HL-60 (cell line): Measurements from ENCODE around the gene SACS.

Source experiments
- CTCF ChIP-seq: IDR thresholded peaks from one replicate; pipeline ENCODE4 v1.5.1; 2011; ENCODE audit warnings: low read length, control low read depth, inconsistent platforms; ENCODE audit not compliant: insufficient read depth
- GABPA ChIP-seq: IDR thresholded peaks from 2 replicates; pipeline ENCODE4 v1.6.1; 2012; ENCODE audit warnings: low read depth
- POLR2AphosphoS5 ChIP-seq: IDR thresholded peaks from 2 replicates; pipeline ENCODE4 v1.6.1; 2012; ENCODE audit warnings: low read depth
- REST ChIP-seq: IDR thresholded peaks from 2 replicates; pipeline ENCODE4 v1.6.1; 2012; ENCODE audit warnings: low read depth; ENCODE audit not compliant: insufficient replicate concordance
- SPI1 ChIP-seq: IDR thresholded peaks from 2 replicates; pipeline ENCODE4 v1.6.1; 2012; ENCODE audit warnings: low read depth, mild to moderate bottlenecking, borderline replicate concordance

DNA sequence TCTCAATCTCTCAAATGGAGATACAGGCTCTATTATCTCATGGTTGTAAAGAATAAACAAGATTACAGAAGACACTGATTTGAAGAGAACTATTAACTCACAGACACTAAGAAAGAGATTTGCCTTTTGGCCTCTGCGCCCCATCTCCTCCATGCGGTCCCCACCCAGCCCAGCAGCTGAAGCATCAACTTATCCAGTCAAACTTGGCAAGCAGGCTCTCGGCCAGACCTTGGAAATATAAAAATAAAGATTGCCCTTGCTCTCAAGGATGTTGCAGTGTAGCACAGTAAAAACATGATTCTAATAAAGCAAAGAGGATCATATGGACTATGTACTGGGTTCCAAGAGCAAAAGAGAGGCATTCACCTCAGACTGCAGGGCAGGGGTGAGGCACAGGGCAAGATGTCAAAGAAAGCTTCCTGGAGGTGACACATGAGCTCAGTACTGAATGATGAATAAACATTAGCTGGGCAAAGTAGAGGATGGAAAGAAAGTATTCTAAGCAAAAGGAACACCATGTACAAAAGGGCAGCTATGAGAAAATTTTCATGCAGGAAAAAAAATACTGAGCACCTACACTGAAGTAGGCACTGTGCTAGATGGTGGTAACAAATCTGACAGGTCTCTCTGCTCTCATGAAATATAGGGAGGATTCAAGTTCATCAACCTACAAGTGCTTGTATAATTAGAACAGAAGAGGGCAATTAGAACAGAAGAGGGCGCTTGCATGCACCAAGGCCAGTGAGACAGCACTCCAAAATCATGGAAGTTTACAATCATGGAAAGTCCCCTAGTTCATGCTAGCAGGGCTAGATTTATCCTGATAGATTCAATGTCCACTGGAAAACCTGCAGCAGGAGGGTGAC, 85.0 kb downstream of the SACS start:
- TF ChIP-seq CTCF (no peak), REST (no peak), POLR2AphosphoS5 (no peak), GABPA (no peak), SPI1 (no peak)
